ENCODE measurements around the gene R3HCC1L.
A peak's percentile ranks its signal among the peaks of the same experiment; 100 is the strongest.

The R3HCC1L gene

GRCh38 chr10:98258683-98259454, 124.4 kb downstream of the R3HCC1L start:
- Histone ChIP-seq H3K4me1 (ENCODE audit: insufficient read depth, low read length) (no peaks in the 10 kb centered on the region), H3K36me3 (ENCODE audit: insufficient read depth, low read length) (no peaks in the 10 kb centered on the region), H3K9me3 (ENCODE audit: control insufficient read depth, insufficient read depth, low read length) (no peaks in the 10 kb centered on the region), H3K9ac (ENCODE audit: low read depth, low read length) (no peak overlapping the region)

GRCh38 chr10:98259606-98260315, 125.3 kb downstream of the R3HCC1L start:
- Histone ChIP-seq H3K9ac (ENCODE audit: low read depth, low read length) (no peak overlapping the region), H3K36me3 (ENCODE audit: insufficient read depth, low read length) (no peaks in the 10 kb centered on the region)

GRCh38 chr10:98260350-98260749, 125.9 kb downstream of the R3HCC1L start:
- H3K4me1 ChIP-seq (ENCODE audit: insufficient read depth, low read length): no peaks in the 10 kb centered on the region
- no peaks in the 10 kb centered on the region for H3K9me3 ChIP-seq (ENCODE audit: control insufficient read depth, insufficient read depth, low read length)
- H3K9ac ChIP-seq (ENCODE audit: low read depth, low read length): no peak overlapping the region
- no peaks in the 10 kb centered on the region for H3K36me3 ChIP-seq (ENCODE audit: insufficient read depth, low read length)

More at GRCh38 chr10:98259606-98260315, 125.3 kb downstream of the R3HCC1L start:
- Histone ChIP-seq H3K9me3 (ENCODE audit: control insufficient read depth, insufficient read depth, low read length) (no peaks in the 10 kb centered on the region), H3K4me1 (ENCODE audit: insufficient read depth, low read length) (no peaks in the 10 kb centered on the region)

DNA sequence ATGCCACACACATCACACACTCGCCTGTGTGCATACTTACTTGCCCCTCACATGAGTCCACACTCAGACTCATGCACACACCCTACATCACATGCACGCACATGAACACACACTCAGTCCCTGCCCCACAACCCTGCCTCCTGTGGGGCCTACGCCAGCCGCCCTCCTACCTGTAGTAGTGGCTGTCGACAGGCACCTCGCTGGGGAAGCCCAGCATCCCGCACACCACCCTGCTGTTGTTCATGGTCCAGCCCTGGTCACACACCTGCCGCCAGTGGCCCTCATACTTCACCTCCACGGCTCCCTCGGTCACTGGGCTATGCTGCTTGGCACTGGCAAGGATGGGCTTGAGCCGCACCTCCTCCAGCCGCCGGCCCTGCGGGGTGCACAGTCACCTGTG, 126.3 kb downstream of the R3HCC1L start:
- no peaks in the 10 kb centered on the region for H3K36me3 ChIP-seq (ENCODE audit: insufficient read depth, low read length)
- peaks cover 4% of the 10 kb centered on the region; the same call in 1 of the 2 replicates for H3K4me1 ChIP-seq (ENCODE audit: insufficient read depth, low read length)
- no peaks in the 10 kb centered on the region for H3K9me3 ChIP-seq (ENCODE audit: control insufficient read depth, insufficient read depth, low read length)
- H3K9ac ChIP-seq (ENCODE audit: low read depth, low read length): no peak overlapping the region

GRCh38 chr10:98261436-98262277, 127.2 kb downstream of the R3HCC1L start:
- Histone ChIP-seq H3K9ac (ENCODE audit: low read depth, low read length) (no peak overlapping the region), H3K36me3 (ENCODE audit: insufficient read depth, low read length) (no peaks in the 10 kb centered on the region), H3K4me1 (ENCODE audit: insufficient read depth, low read length) (peaks cover 13% of the 10 kb centered on the region; the same call in 1 of the 2 replicates), H3K9me3 (ENCODE audit: control insufficient read depth, insufficient read depth, low read length) (no peaks in the 10 kb centered on the region)

GRCh38 chr10:98262571-98262970, 128.1 kb downstream of the R3HCC1L start:
- no peaks in the 10 kb centered on the region for H3K9me3 ChIP-seq (ENCODE audit: control insufficient read depth, insufficient read depth, low read length)
- H3K4me1 ChIP-seq (ENCODE audit: insufficient read depth, low read length): peaks cover 22% of the 10 kb centered on the region; the same call in 1 of the 2 replicates
- H3K36me3 ChIP-seq (ENCODE audit: insufficient read depth, low read length): no peaks in the 10 kb centered on the region
- H3K9ac ChIP-seq (ENCODE audit: low read depth, low read length): no peak overlapping the region

GRCh38 chr10:98263088-98263487, 128.6 kb downstream of the R3HCC1L start:
- Histone ChIP-seq H3K9me3 (ENCODE audit: control insufficient read depth, insufficient read depth, low read length) (no peaks in the 10 kb centered on the region), H3K36me3 (ENCODE audit: insufficient read depth, low read length) (no peaks in the 10 kb centered on the region), H3K9ac (ENCODE audit: low read depth, low read length) (no peak overlapping the region), H3K4me1 (ENCODE audit: insufficient read depth, low read length) (peaks cover 24% of the 10 kb centered on the region; the same call in 1 of the 2 replicates)

DNA sequence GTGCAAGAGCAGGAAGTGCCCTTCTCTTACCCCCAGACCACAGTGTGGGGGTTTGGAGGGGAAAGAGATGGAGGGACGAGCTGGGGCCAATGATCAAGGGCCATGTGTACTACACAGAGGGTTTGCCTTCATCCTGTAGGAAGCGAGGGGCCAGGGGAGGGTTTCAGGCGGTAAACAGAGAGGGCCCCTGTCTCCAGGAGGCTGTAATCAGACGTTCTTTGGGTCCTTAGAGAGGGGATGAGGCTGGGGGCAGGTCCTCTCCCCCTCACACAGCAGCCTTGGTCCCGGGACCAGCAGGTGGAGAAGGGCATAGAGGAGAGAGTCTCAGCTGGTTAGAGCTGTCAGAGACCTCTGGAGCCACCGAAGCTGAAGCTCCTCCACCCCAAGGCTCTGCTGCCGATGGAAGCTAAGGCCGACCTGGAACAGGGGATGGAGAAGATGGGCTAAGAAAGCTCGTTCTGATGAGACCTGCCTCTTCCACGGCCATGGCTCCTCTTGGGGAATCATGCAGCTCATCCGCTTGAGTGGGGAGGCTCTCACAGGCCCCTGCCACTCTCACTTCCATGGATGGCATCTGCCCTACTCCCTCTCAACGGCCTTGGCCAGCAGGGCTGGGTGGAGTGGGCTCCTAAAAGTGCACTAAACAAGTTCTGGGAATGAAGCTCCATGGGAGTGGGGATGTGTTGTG, 130.1 kb downstream of the R3HCC1L start:
- H3K9me3 ChIP-seq (ENCODE audit: control insufficient read depth, insufficient read depth, low read length): no peaks in the 10 kb centered on the region
- no peaks in the 10 kb centered on the region for H3K36me3 ChIP-seq (ENCODE audit: insufficient read depth, low read length)
- no peak overlapping the region for H3K9ac ChIP-seq (ENCODE audit: low read depth, low read length)
- H3K4me1 ChIP-seq (ENCODE audit: insufficient read depth, low read length): peaks cover 30% of the 10 kb centered on the region; the same call in 1 of the 2 replicates

DNA sequence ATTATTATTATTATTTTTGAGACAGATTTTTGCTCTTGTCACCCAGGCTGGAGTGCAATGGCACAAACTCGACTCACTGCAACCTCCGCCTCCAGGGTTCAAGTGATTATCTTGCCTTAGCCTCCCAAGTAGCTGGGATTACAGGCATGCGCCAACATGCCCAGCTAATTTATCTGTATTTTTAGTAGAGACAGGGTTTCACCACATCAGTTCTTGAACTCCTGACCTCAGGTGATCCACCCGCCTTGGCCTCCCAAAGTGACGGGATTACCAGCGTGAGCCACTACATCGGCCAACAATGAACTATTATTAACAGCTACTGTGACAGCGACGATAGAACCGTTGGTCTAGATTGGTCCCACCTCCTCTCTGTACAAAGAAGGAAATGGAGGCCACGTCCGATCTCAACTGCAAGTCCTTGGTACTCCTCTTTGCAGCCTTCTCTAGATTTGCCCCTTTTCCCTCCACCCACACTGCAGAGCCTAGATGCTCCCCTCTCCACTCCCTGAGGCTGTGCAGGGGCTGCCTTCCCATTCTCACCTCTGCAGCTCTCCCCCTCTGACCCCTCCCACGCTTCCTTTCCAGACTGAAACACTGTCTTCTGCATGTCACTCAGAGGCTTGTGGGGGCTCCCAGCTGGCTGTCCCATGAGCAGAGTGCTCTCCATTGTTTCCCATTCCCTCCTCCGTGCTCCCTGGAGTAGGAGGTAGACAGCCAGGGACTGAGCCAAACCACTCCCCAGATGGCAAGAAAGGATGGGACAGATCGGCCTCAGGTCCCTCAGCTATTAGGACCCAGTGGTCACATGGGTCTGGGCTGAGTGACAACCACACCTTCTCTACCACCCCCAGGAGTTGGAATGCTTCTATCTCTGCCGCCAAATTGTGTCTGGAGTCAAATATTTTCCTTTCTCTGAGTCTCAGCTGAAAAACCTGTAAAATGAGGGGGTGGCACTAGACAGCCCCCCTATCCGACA, 131.2 kb downstream of the R3HCC1L start:
- Histone ChIP-seq H3K4me1 (ENCODE audit: insufficient read depth, low read length) (peaks cover 41% of the 10 kb centered on the region), H3K9ac (ENCODE audit: low read depth, low read length) (no peak overlapping the region), H3K36me3 (ENCODE audit: insufficient read depth, low read length) (no peaks in the 10 kb centered on the region), H3K9me3 (ENCODE audit: control insufficient read depth, insufficient read depth, low read length) (no peaks in the 10 kb centered on the region)

DNA sequence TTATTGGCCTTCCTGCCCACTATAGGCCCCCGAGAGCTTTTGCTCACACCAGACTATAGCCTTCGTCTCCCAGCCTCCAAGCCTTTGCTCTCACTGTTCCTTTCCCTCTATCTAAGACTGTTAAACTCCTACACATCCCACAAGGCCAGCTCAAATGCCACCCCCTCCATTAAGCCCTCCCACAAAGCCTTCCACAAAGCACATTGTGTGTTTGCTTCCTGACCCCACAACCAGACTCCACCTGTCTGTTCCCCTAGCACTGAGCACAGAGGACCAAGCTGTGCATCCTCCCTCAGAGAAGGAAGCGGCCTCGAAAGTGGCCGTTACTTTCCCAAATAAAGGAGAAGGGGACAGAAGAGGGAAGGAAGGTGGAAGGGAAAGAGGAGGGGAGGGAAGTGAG, 132.2 kb downstream of the R3HCC1L start:
- Histone ChIP-seq H3K9me3 (ENCODE audit: control insufficient read depth, insufficient read depth, low read length) (no peaks in the 10 kb centered on the region), H3K4me1 (ENCODE audit: insufficient read depth, low read length) (peaks cover 44% of the 10 kb centered on the region), H3K36me3 (ENCODE audit: insufficient read depth, low read length) (no peaks in the 10 kb centered on the region), H3K9ac (ENCODE audit: low read depth, low read length) (no peak overlapping the region)

GRCh38 chr10:98267069-98267893, 132.8 kb downstream of the R3HCC1L start:
- peaks cover 47% of the 10 kb centered on the region for H3K4me1 ChIP-seq (ENCODE audit: insufficient read depth, low read length)
- H3K9ac ChIP-seq (ENCODE audit: low read depth, low read length): peak overlapping the region; percentile 17; the same call in 1 of the 2 replicates
- no peaks in the 10 kb centered on the region for H3K9me3 ChIP-seq (ENCODE audit: control insufficient read depth, insufficient read depth, low read length)
- no peaks in the 10 kb centered on the region for H3K36me3 ChIP-seq (ENCODE audit: insufficient read depth, low read length)

- Histone ChIP-seq H3K9me3 (ENCODE audit: control insufficient read depth, insufficient read depth, low read length) (no peaks in the 10 kb centered on the region), H3K4me1 (ENCODE audit: insufficient read depth, low read length) (peaks cover 55% of the 10 kb centered on the region), H3K9ac (ENCODE audit: low read depth, low read length) (peak within 1 kb of the TSS; percentile 72), H3K36me3 (ENCODE audit: insufficient read depth, low read length) (no peaks in the 10 kb centered on the region)
Observed at GRCh38 chr10:98267894-98268693, 133.6 kb downstream of the R3HCC1L start, which contains the start of gene LOXL4. Gene LOXL4, minus strand, starts transcription at chr10:98268194. Its CDS starts 5,175 bp downstream, at chr10:98263019.
